ENCODE measurements around the gene VENTX. TPM values are rescaled to one million over a fixed set of nuclear protein-coding genes. Genes with fewer than 3 reads are reported as not detected.

VENTX gene
- total RNA-seq, 1 experiment from 2014 or later, result not detected

DNA sequence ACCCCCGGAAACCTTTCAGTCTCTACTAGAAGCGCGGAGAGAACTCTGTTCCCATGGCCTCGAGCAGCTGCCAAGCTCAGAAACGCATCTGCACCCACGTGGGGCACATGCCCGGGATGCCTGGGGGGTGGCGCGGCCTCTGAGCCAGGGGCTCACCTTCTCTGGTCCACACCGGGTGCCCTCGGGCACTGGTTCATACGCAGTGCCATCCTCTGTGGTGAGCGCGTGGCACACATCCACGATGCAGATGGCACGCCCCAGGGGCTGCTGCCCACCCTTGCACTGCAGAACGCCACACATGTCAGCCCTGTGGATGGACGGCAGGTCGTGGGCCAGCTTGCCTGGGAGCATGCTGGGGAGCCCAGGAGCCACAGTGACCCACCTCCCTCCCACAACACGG is 32.5 kb downstream of the VENTX start:
- CTCF ChIA-PET, result interaction anchor here (0.8 kb wide), 1 partner anchor 13 kb away, joined by 5 read pairs; no protein-coding TSS in a partner anchor
- TF ChIP-seq, protein P1, sequence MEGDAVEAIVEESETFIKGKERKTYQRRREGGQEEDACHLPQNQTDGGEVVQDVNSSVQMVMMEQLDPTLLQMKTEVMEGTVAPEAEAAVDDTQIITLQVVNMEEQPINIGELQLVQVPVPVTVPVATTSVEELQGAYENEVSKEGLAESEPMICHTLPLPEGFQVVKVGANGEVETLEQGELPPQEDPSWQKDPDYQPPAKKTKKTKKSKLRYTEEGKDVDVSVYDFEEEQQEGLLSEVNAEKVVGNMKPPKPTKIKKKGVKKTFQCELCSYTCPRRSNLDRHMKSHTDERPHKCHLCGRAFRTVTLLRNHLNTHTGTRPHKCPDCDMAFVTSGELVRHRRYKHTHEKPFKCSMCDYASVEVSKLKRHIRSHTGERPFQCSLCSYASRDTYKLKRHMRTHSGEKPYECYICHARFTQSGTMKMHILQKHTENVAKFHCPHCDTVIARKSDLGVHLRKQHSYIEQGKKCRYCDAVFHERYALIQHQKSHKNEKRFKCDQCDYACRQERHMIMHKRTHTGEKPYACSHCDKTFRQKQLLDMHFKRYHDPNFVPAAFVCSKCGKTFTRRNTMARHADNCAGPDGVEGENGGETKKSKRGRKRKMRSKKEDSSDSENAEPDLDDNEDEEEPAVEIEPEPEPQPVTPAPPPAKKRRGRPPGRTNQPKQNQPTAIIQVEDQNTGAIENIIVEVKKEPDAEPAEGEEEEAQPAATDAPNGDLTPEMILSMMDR (IDR thresholded peaks at IDR 0.05; ENCODE audit: unreplicated experiment), result no peak
- no TSS peak for BruUV-seq (replicated peaks)
- no peak for DNase-seq (ENCODE audit: unreplicated experiment)
- no peaks in the 10 kb centered on the region for H3K27me3 Mint-ChIP-seq (ENCODE audit: insufficient read depth, unreplicated experiment)
- intact Hi-C loops (cut with micrococcal nuclease), result no loop called here
- POLR2A ChIA-PET, result no interaction called here
- H3K4me1 Mint-ChIP-seq (ENCODE audit: insufficient read depth, unreplicated experiment), result peaks cover 3% of the 10 kb centered on the region
- no peaks in the 10 kb centered on the region for H3K36me3 Mint-ChIP-seq (ENCODE audit: insufficient read depth, unreplicated experiment)
- no peak overlapping the region for H3K4me3 Mint-ChIP-seq (ENCODE audit: unreplicated experiment)
- H3K9me3 Mint-ChIP-seq (ENCODE audit: unreplicated experiment), result no peaks in the 10 kb centered on the region
- H3K27ac Mint-ChIP-seq (ENCODE audit: low read depth, unreplicated experiment), result no peak overlapping the region

DNA sequence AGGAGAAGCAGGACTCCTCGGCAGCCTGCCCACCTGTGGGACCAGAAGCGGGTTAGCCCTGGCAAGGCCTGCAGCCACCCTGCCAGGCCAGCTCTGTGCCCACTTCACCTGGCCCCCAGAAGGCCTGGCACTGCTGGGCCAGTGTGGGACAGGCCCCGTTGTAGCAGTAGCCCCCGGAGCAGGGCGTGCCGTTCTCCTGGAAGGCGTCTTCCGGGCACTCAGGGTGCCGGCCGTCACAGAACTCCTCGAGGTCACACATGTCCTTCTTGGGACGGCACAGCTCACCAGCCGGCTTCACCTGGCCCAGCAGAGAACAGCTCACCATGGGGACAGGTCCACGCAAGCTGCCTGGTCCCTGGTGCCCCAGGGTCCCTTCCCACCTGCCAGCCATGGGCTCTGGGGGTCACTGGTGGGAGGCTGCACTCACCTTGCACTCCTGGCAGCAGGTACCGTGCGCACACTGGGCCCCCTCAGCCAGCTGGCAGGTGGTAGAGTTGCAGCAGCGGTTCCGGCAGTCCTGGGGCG is 33.2 kb downstream of the VENTX start:
- no TSS peak for BruUV-seq (replicated peaks)
- ChIA-PET POLR2A (no interaction called here), CTCF (no interaction called here)
- intact Hi-C loops (cut with micrococcal nuclease), result no loop called here
- TF ChIP-seq, protein P1 (IDR thresholded peaks at IDR 0.05; ENCODE audit: unreplicated experiment), result no peak
- H3K36me3 Mint-ChIP-seq (ENCODE audit: insufficient read depth, unreplicated experiment), result no peaks in the 10 kb centered on the region
- DNase-seq (ENCODE audit: unreplicated experiment), result no peak
- no peaks in the 10 kb centered on the region for H3K9me3 Mint-ChIP-seq (ENCODE audit: unreplicated experiment)
- H3K27me3 Mint-ChIP-seq (ENCODE audit: insufficient read depth, unreplicated experiment), result no peaks in the 10 kb centered on the region
- H3K4me3 Mint-ChIP-seq (ENCODE audit: unreplicated experiment), result no peak overlapping the region
- no peaks in the 10 kb centered on the region for H3K4me1 Mint-ChIP-seq (ENCODE audit: insufficient read depth, unreplicated experiment)
- no peak overlapping the region for H3K27ac Mint-ChIP-seq (ENCODE audit: low read depth, unreplicated experiment)

DNA sequence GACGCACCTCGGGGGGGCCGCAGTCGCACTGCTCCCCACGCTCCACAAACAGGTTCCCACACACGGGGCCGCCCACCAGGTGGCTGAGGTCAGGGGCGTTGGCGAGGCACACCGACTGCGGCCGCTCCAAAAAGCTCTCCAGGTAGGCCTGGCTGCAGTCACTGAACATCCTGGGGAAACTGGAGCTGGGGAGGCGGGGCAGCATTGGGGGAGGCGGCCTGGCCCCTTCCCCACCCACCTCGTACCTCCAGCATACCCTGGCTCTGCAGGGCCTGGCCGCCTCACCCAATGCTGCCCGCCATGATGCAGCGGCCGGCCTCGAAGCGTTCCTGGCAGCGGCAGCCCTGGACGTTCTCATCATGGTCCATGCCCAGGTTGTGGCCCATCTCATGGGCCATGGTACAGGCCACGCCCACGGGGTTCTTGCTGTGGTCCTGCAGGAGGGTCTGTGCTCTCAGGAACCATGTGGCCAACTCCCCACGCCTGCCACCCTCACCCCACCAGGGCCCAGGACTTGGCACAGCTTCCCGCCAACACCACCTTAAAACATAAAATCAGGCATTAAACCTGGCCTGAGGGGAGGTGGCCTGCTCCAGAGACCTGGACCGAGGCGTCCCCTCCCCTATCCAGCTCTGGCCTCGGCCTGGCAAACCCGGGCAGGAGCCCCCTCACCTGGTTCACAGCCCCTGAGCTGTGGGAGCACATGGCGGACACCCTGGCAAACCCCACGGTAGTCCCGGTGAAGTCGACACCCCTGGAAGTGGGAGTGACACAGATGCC is 34.1 kb downstream of the VENTX start:
- no peak overlapping the region for H3K4me3 Mint-ChIP-seq (ENCODE audit: unreplicated experiment)

DNA sequence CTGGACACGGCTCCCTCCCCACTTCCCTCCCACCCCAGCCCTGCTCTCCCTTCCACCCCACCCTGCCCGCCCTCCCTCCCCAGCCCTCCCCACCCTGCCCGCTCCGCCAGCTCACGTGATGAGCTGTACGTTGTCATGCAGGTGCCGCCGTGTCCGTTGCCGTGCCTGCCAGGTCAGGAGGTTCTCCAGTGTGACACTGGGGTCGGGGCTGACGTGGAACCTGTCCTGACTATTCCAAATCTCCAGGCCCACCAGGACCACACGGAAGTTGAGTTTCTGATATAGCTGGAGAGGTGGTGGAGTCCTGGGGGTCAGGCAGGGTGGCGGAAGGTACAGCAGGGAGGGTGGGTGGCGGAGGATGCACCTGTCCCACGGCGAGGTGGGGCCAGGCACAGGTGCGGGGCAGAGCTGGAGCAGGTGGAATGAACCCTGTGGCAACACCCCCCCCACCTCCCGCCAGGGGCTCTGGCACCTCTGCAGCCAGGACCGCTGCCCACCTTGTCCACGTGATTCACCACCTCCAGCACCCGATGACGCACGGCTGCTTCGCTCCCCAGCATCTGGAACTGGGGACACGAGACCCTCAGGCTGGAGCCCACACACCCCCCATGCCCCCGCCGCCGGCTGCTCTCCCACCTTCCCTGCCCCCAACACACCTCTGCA is 34.8 kb downstream of the VENTX start:
- ChIA-PET CTCF (interaction anchor here (0.5 to 1.1 kb wide), 2 partner anchors 139 to 782 kb away, joined by 3 read pairs; no protein-coding TSS in a partner anchor), POLR2A (no interaction called here)
- no peaks in the 10 kb centered on the region for H3K27me3 Mint-ChIP-seq (ENCODE audit: insufficient read depth, unreplicated experiment)
- H3K27ac Mint-ChIP-seq (ENCODE audit: low read depth, unreplicated experiment), result no peak overlapping the region
- intact Hi-C loops (cut with micrococcal nuclease), result no loop called here
- no peak overlapping the region for H3K4me3 Mint-ChIP-seq (ENCODE audit: unreplicated experiment)
- DNase-seq (ENCODE audit: unreplicated experiment), result no peak
- H3K9me3 Mint-ChIP-seq (ENCODE audit: unreplicated experiment), result no peaks in the 10 kb centered on the region
- no peaks in the 10 kb centered on the region for H3K36me3 Mint-ChIP-seq (ENCODE audit: insufficient read depth, unreplicated experiment)
- H3K4me1 Mint-ChIP-seq (ENCODE audit: insufficient read depth, unreplicated experiment), result peaks cover under 1% of the 10 kb centered on the region
- TF ChIP-seq, protein P1 (IDR thresholded peaks at IDR 0.05; ENCODE audit: unreplicated experiment), result no peak
- no TSS peak for BruUV-seq (replicated peaks)

More for the DNA sequence above, 34.1 kb downstream of the VENTX start:
- POLR2A ChIA-PET, result no interaction called here
- Mint-ChIP-seq H3K27me3 (ENCODE audit: insufficient read depth, unreplicated experiment) (no peaks in the 10 kb centered on the region), H3K4me1 (ENCODE audit: insufficient read depth, unreplicated experiment) (no peaks in the 10 kb centered on the region), H3K27ac (ENCODE audit: low read depth, unreplicated experiment) (no peak overlapping the region), H3K9me3 (ENCODE audit: unreplicated experiment) (no peaks in the 10 kb centered on the region), H3K36me3 (ENCODE audit: insufficient read depth, unreplicated experiment) (no peaks in the 10 kb centered on the region)
- TF ChIP-seq, protein P1 (IDR thresholded peaks at IDR 0.05; ENCODE audit: unreplicated experiment), result no peak
- CTCF ChIA-PET, result interaction anchor here (1.1 kb wide), 1 partner anchor 138 kb away, joined by 3 read pairs; no protein-coding TSS in a partner anchor
- BruUV-seq (replicated peaks), result no TSS peak
- no peak for DNase-seq (ENCODE audit: unreplicated experiment)
- intact Hi-C loops (cut with micrococcal nuclease), result no loop called here
